Measurements from ENCODE around the gene EP400. TPM values are rescaled to one million over a fixed set of nuclear protein-coding genes. Genes with fewer than 3 reads are reported as not detected.

The EP400 gene
- total RNA-seq, 4 donors from 2014 or later = 12.6 to 28.0 (median 22.8) TPM

DNA sequence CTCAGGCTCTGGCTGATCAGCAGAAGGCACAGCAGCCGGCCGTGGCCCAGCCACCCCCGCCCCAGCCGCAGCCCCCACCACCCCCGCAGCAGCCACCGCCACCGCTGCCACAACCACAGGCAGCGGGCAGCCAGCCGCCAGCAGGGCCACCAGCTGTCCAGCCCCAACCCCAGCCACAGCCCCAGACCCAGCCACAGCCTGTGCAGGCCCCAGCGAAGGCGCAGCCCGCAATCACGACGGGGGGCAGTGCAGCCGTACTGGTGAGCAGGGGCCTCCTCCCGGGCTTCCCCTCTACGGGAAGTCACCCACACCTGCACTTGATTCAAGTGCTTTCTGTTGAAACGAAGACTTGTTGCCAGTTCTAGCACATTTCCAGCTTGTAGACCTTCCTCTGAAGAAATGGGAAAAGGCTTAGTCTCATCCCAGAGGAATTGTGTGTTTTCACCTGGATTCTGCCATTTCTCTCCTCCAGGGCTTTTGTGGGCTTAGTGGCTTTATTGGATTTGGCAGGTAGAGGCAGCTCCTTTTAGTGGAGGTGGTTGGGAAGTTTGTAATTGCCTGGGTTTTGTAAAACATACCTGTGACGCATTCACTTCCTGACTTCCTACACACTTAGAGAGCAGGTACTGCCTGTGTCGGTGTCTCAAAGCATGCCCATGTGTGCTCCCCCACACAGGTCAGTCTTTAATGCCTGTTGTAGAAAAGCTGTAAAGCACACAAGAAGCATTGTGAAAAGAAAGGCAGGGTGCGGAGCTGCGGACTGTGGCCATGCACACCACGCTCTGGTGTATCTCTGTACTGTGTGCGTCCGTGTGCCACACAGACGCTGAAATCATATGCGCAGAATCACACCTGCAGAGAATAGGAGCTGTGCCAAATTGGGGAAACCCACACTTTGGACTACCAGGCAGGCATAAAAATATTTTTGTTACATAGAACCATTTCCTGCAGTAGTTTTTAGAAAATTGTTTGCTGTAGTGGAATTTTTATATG, 103.9 kb downstream of the EP400 start:
- no peak for TF ChIP-seq POLR2A (IDR thresholded peaks at IDR 0.05)
- TF ChIP-seq, protein P1, sequence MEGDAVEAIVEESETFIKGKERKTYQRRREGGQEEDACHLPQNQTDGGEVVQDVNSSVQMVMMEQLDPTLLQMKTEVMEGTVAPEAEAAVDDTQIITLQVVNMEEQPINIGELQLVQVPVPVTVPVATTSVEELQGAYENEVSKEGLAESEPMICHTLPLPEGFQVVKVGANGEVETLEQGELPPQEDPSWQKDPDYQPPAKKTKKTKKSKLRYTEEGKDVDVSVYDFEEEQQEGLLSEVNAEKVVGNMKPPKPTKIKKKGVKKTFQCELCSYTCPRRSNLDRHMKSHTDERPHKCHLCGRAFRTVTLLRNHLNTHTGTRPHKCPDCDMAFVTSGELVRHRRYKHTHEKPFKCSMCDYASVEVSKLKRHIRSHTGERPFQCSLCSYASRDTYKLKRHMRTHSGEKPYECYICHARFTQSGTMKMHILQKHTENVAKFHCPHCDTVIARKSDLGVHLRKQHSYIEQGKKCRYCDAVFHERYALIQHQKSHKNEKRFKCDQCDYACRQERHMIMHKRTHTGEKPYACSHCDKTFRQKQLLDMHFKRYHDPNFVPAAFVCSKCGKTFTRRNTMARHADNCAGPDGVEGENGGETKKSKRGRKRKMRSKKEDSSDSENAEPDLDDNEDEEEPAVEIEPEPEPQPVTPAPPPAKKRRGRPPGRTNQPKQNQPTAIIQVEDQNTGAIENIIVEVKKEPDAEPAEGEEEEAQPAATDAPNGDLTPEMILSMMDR (IDR thresholded peaks at IDR 0.05) = no peak
- TF ChIP-seq POLR2AphosphoS5 (IDR thresholded peaks at IDR 0.05) = no peak
- no peak for TF ChIP-seq EP300 (IDR thresholded peaks at IDR 0.05)
- H3K27me3 ChIP-seq = no peaks in the 10 kb centered on the region
- H3K4me1 ChIP-seq = no peaks in the 10 kb centered on the region
- H3K36me3 ChIP-seq = peaks cover 0 to 100% of the 10 kb centered on the region in 2 donors
- no peak overlapping the region for H3K27ac ChIP-seq
- no peaks in the 10 kb centered on the region for H3K9me3 ChIP-seq
- H3K4me3 ChIP-seq = no peak overlapping the region
- no peak for ATAC-seq
- WGBS, 2 donors (ENCODE audit: low coverage in 1 of 2) = 90 to 94% methylated on average over 8 to 11 of the region's 27 CpGs

DNA sequence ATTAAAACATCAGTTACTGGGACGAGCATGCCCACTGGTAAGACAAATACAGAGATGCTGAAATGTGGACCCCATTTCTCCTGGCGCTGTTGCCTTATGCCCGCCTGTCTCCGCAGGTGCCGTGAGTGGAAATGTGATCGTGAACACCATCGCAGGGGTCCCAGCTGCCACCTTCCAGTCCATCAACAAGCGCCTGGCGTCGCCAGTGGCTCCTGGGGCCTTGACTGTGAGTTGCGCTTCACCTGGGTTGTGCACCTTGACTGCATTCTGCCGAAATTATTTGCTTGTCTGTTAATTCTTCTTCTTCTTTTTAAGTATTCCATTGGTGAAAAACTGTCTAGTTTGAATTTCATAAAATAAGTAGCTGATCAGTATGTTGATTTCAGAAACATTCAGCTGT, 105.2 kb downstream of the EP400 start:
- no peaks in the 10 kb centered on the region for H3K9me3 ChIP-seq
- no peaks in the 10 kb centered on the region for H3K4me1 ChIP-seq
- no peak for TF ChIP-seq EP300 (IDR thresholded peaks at IDR 0.05)
- no peak for TF ChIP-seq POLR2AphosphoS5 (IDR thresholded peaks at IDR 0.05)
- TF ChIP-seq, protein P1 (IDR thresholded peaks at IDR 0.05) = no peak
- TF ChIP-seq POLR2A (IDR thresholded peaks at IDR 0.05) = no peak
- H3K36me3 ChIP-seq = peaks cover 0 to 95% of the 10 kb centered on the region in 2 donors
- 95 to 100% methylated on average over 1 to 6 of the region's 12 CpGs for WGBS, 2 donors (ENCODE audit: low coverage in 1 of 2)
- no peak for ATAC-seq
- no peak overlapping the region for H3K4me3 ChIP-seq
- H3K27me3 ChIP-seq = no peaks in the 10 kb centered on the region
- no peak overlapping the region for H3K27ac ChIP-seq

GRCh38 chr12:132055535-132056096, 105.9 kb downstream of the EP400 start:
- Histone ChIP-seq H3K27me3 (no peaks in the 10 kb centered on the region), H3K36me3 (peaks cover 0 to 89% of the 10 kb centered on the region in 2 donors), H3K4me3 (no peak overlapping the region), H3K9me3 (no peaks in the 10 kb centered on the region), H3K4me1 (no peaks in the 10 kb centered on the region), H3K27ac (no peak overlapping the region)
- no peak for TF ChIP-seq EP300 (IDR thresholded peaks at IDR 0.05)
- no peak for ATAC-seq
- 85 to 86% methylated on average over 7 to 9 of the region's 11 CpGs for WGBS, 2 donors (ENCODE audit: low coverage in 1 of 2)

- Histone ChIP-seq H3K36me3 (peaks cover 0 to 87% of the 10 kb centered on the region in 2 donors), H3K27me3 (no peaks in the 10 kb centered on the region), H3K27ac (no peak overlapping the region), H3K9me3 (no peaks in the 10 kb centered on the region), H3K4me1 (no peaks in the 10 kb centered on the region), H3K4me3 (no peak overlapping the region)
- WGBS, 2 donors (ENCODE audit: low coverage in 1 of 2) = 86 to 92% methylated on average over 5 of the region's 5 CpGs
- no peak for TF ChIP-seq EP300 (IDR thresholded peaks at IDR 0.05)
- TF ChIP-seq, protein P1 (IDR thresholded peaks at IDR 0.05) = no peak
- TF ChIP-seq POLR2A (IDR thresholded peaks at IDR 0.05) = no peak
- no peak for TF ChIP-seq POLR2AphosphoS5 (IDR thresholded peaks at IDR 0.05)
- ATAC-seq = no peak
Observed at GRCh38 chr12:132056320-132056719, 106.6 kb downstream of the EP400 start.

GRCh38 chr12:132056951-132057350, 107.2 kb downstream of the EP400 start:
- Histone ChIP-seq H3K36me3 (peaks cover 0 to 87% of the 10 kb centered on the region in 2 donors), H3K9me3 (no peaks in the 10 kb centered on the region), H3K27ac (no peak overlapping the region), H3K27me3 (no peaks in the 10 kb centered on the region), H3K4me1 (no peaks in the 10 kb centered on the region), H3K4me3 (no peak overlapping the region)
- 84 to 86% methylated on average over 5 of the region's 5 CpGs for WGBS, 2 donors (ENCODE audit: low coverage in 1 of 2)
- no peak for ATAC-seq
- TF ChIP-seq POLR2A (IDR thresholded peaks at IDR 0.05) (no peak), EP300 (IDR thresholded peaks at IDR 0.05) (no peak), POLR2AphosphoS5 (IDR thresholded peaks at IDR 0.05) (no peak)
- TF ChIP-seq, protein P1 (IDR thresholded peaks at IDR 0.05) = no peak

Data from gastroesophageal sphincter (tissue), 4 donors.